CD4-positive, alpha-beta T cell (primary cell): ENCODE measurements around the gene MECP2. TPM values are rescaled to one million over a fixed set of nuclear protein-coding genes. Genes with fewer than 3 reads are reported as not detected.
A peak's percentile ranks its signal among the peaks of the same experiment; 100 is the strongest.

Experiments used
- ATAC-seq: fragments of 200-7000 bp; cut with Tn5 transposase; one replicate; pipeline ENCODE4 v1.10.0; 2022; ENCODE audit warnings: mild to moderate bottlenecking; ENCODE audit not compliant: poor library complexity
- CTCF ChIA-PET: fragments of 350-600 bp; sonication (Branson Sonifier 250); formaldehyde crosslinking; loops from one replicate; lab custom pipeline; 2021; ENCODE audit warnings: antibody characterized with exemption, inconsistent platforms; lab: Charles Lee
- POLR2A ChIA-PET: fragments of 350-600 bp; sonication (Branson Sonifier 250); formaldehyde crosslinking; loops from one replicate; lab custom pipeline; 2021; ENCODE audit warnings: antibody characterized with exemption, inconsistent platforms; lab: Charles Lee
- DNase-seq, 14 experiments: peaks; one replicate each; pipeline ENCODE4 v3.0.0-alpha.2; 2013 to 2020; ENCODE audit warnings: mixed read lengths in 2 of 14
- H3K27ac ChIP-seq, 2 donors: one replicate each; pipeline versions ENCODE4 v1.5.1 to v1.7.0; 2013; ENCODE audit warnings: low read length in 2 of 2, low read depth in 1 of 2, mild to moderate bottlenecking in 1 of 2
- H3K27me3 ChIP-seq, 2 experiments: 1 replicate in 1 of 2; 2 replicates in 1 of 2; pipeline versions ENCODE4 v1.6.1 to v1.7.0; 2013; ENCODE audit warnings: low read length in 2 of 2, control low read depth in 1 of 2, mild to moderate bottlenecking in 1 of 2, moderate library complexity in 1 of 2; ENCODE audit not compliant: insufficient read depth in 2 of 2, control insufficient read depth in 1 of 2
- H3K36me3 ChIP-seq: one replicate; pipeline ENCODE4 v1.6.1; 2013; ENCODE audit warnings: low read length, control low read depth; ENCODE audit not compliant: insufficient read depth
- H3K4me1 ChIP-seq: one replicate; pipeline ENCODE4 v1.6.1; 2013; ENCODE audit warnings: low read length, control low read depth; ENCODE audit not compliant: insufficient read depth
- H3K4me3 ChIP-seq: one replicate; pipeline ENCODE4 v1.5.1; 2013; ENCODE audit warnings: mild to moderate bottlenecking, low read length, moderate library complexity
- H3K9me3 ChIP-seq, 2 experiments: 1 replicate in 1 of 2; 2 replicates in 1 of 2; pipeline versions ENCODE4 v1.6.1 to v1.7.0; 2013; ENCODE audit warnings: low read length in 2 of 2, mild to moderate bottlenecking in 2 of 2, control low read depth in 1 of 2, moderate library complexity in 1 of 2; ENCODE audit not compliant: control insufficient read depth in 1 of 2, insufficient read depth in 1 of 2
- H3K27ac Mint-ChIP-seq: one replicate; pipeline ENCODE4 v1.8.0; 2020; ENCODE audit warnings: mixed read lengths
- H3K27me3 Mint-ChIP-seq: one replicate; pipeline ENCODE4 v1.8.0; 2021; ENCODE audit warnings: mixed read lengths
- H3K36me3 Mint-ChIP-seq: one replicate; pipeline ENCODE4 v1.8.0; 2021; ENCODE audit warnings: low read depth, mixed read lengths
- H3K4me1 Mint-ChIP-seq: one replicate; pipeline ENCODE4 v1.8.0; 2021; ENCODE audit warnings: low read depth, mixed read lengths
- H3K4me3 Mint-ChIP-seq: one replicate; pipeline ENCODE4 v1.8.0; 2020; ENCODE audit warnings: mild to moderate bottlenecking, mixed read lengths
- H3K9me3 Mint-ChIP-seq: one replicate; pipeline ENCODE4 v1.8.0; 2020; ENCODE audit warnings: mixed read lengths
- intact Hi-C, 2 experiments: fragments of 100-400 bp; cut with DNase I in 1 of 2; cut with micrococcal nuclease in 1 of 2; formaldehyde crosslinking; loops; one replicate each; pipeline versions ENCODE4 v1.15.1 to v1.9.0; 2023 to 2025; cut with DNase I, micrococcal nuclease
- total RNA-seq, 174 experiments: library from RNA in 2 of 174; stranded (reverse) in 2 of 174; gene quantifications; one replicate each; pipeline ENCODE4 v1.2.3 and lab custom pipeline; 2021 to 2026
- TF ChIP-seq, protein P1 (sequence below): fragments of 200-600 bp; IDR thresholded peaks from one replicate; pipeline ENCODE4 v1.8.0; 2022; ENCODE audit warnings: antibody characterized with exemption, mild to moderate bottlenecking

The MECP2 gene
- total RNA-seq, 2 experiments from 2014 or later: 120 to 133 TPM

DNA sequence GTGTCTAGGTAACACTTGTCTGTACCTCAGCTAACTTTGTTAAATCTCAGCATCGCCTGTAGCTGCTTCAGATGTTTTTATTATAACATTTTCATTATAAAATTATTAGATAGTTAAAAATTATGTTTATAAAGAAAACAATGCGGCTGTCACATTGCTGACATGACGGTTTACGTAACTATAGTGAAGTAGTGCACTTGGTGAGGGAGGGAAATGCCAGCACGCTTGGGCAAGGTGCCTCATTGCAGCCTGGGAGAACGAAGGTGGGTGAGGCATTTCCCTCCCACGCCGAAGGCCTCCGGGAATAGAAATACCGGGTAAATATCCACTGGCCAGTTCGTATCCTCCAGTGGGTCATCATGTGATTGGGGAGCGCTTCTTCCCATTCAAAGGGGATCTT, 109.0 kb downstream of the MECP2 start:
- no peak overlapping the region for H3K27ac ChIP-seq
- Mint-ChIP-seq H3K4me3 (no peak overlapping the region), H3K27me3 (no peaks in the 10 kb centered on the region), H3K27ac (no peak overlapping the region), H3K4me1 (peaks cover 33% of the 10 kb centered on the region), H3K36me3 (no peaks in the 10 kb centered on the region), H3K9me3 (no peaks in the 10 kb centered on the region)
- peaks cover 48% of the 10 kb centered on the region for H3K4me1 ChIP-seq
- ChIA-PET POLR2A (no interaction called here), CTCF (interaction anchor here (1.0 kb wide), 1 partner anchor 25 kb away, joined by 5 read pairs; no protein-coding TSS in a partner anchor)
- TF ChIP-seq, protein P1, sequence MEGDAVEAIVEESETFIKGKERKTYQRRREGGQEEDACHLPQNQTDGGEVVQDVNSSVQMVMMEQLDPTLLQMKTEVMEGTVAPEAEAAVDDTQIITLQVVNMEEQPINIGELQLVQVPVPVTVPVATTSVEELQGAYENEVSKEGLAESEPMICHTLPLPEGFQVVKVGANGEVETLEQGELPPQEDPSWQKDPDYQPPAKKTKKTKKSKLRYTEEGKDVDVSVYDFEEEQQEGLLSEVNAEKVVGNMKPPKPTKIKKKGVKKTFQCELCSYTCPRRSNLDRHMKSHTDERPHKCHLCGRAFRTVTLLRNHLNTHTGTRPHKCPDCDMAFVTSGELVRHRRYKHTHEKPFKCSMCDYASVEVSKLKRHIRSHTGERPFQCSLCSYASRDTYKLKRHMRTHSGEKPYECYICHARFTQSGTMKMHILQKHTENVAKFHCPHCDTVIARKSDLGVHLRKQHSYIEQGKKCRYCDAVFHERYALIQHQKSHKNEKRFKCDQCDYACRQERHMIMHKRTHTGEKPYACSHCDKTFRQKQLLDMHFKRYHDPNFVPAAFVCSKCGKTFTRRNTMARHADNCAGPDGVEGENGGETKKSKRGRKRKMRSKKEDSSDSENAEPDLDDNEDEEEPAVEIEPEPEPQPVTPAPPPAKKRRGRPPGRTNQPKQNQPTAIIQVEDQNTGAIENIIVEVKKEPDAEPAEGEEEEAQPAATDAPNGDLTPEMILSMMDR: no peak
- H3K4me3 ChIP-seq: no peak overlapping the region
- no peaks in the 10 kb centered on the region for H3K36me3 ChIP-seq
- no peaks in the 10 kb centered on the region for H3K9me3 ChIP-seq
- DNase-seq: no peak
- intact Hi-C loops: no loop called here
- ATAC-seq: no peak
- H3K27me3 ChIP-seq: no peaks in the 10 kb centered on the region

DNA sequence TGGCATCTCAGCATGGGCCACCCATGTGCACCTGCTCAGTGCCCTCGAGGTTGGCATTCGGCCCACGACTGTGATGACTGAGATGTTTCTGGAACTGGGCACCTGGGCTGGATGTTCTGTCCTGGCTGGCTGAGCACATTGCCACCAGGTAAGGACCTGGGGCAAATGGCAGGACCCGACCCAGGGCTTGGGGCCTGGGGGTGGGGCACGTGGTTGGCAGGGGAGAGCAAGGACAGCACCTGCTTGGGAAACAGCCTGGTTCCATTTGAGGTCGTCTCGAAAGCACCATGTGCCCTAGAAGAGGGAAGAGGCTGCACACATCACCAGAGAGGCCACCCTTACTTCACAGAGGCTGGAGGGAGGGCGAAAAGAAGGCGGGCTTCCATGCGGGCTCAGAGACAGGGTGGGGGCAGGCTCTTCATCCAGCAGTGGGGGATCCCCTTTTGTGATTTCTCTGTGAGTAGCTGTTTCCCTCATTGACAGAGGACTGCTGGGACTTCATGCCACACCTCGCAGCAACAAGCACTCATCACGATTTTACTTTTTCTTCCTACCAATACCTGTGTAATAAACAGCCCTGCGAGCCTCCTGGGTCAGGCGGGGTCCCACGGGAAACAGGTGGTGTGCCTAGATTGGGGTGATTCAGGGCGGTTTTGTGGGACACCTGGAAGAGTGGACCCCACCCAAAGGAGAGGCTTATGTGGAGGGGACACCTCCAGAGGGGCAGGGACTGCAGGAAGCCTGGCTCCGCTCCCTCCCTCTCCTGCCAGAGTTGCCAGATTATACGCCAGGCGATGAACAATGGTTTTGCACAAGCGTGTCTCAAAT, 113.0 kb downstream of the MECP2 start:
- Histone ChIP-seq H3K27ac (peak overlapping the region; percentile 74 to 79), H3K27me3 (no peaks in the 10 kb centered on the region), H3K4me3 (no peak overlapping the region), H3K9me3 (no peaks in the 10 kb centered on the region), H3K36me3 (no peaks in the 10 kb centered on the region), H3K4me1 (peaks cover 72% of the 10 kb centered on the region)
- H3K27me3 Mint-ChIP-seq: no peaks in the 10 kb centered on the region
- DNase-seq (peak in 7 of 14 experiments; percentile 19 to 80 (median 39)), ATAC-seq (peak; percentile 50)
- peak overlapping the region; percentile 99 for H3K27ac Mint-ChIP-seq
- TF ChIP-seq, protein P1: no peak
- H3K4me1 Mint-ChIP-seq: peaks cover 55% of the 10 kb centered on the region
- no peaks in the 10 kb centered on the region for H3K9me3 Mint-ChIP-seq
- H3K4me3 Mint-ChIP-seq: peak overlapping the region; percentile 87
- H3K36me3 Mint-ChIP-seq: no peaks in the 10 kb centered on the region
- ChIA-PET CTCF (no interaction called here), POLR2A (interaction anchor here (0.6 to 4.1 kb wide), 4 partner anchors 12 to 386 kb away, joined by 3 to 26 read pairs (median 3); partner anchors contain the start of genes HCFC1 and TMEM187)
- intact Hi-C loops: loop anchor here in 1 of 2 experiments (2.0 kb wide), 1 partner anchor 16 kb away; no protein-coding TSS in a partner anchor

DNA sequence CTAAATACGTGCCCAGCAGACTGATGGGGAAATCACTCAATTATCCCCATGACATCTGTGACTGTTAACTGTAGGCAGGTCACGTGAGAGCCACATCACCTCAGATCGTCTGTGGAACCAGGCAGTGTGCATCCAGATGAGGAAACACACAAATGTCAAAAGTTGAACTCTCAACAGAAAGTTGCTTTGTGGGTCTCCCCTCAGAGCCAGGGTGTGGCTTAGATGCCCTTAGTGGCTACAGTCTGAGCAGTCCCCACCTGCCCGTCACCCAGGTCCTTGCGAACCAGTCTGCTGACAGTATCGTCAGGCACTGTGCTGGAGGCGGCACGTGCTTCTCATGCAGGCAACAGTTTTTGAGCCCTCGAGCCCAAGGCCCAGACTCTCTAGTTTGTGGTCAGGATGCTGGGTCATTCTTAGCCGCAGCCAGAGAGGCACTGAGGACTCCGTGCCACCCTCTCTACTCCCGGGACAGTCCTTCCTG, 114.2 kb downstream of the MECP2 start:
- Histone ChIP-seq H3K27ac (peak overlapping the region; percentile 35 to 79), H3K4me1 (peaks cover 69% of the 10 kb centered on the region), H3K27me3 (no peaks in the 10 kb centered on the region), H3K9me3 (no peaks in the 10 kb centered on the region), H3K4me3 (no peak overlapping the region), H3K36me3 (no peaks in the 10 kb centered on the region)
- ATAC-seq (no peak), DNase-seq (peak in 3 of 14 experiments; percentile 24 to 70 (median 62))
- intact Hi-C loops: no loop called here
- no peaks in the 10 kb centered on the region for H3K36me3 Mint-ChIP-seq
- H3K4me3 Mint-ChIP-seq: peak overlapping the region; percentile 73
- no peaks in the 10 kb centered on the region for H3K27me3 Mint-ChIP-seq
- H3K9me3 Mint-ChIP-seq: no peaks in the 10 kb centered on the region
- H3K4me1 Mint-ChIP-seq: peaks cover 52% of the 10 kb centered on the region
- POLR2A ChIA-PET: interaction anchor here (0.8 to 4.1 kb wide), 2 partner anchors 11 to 58 kb away, joined by 3 to 26 read pairs; partner anchors contain the start of genes ARHGAP4, HCFC1 and TMEM187
- TF ChIP-seq, protein P1: no peak
- CTCF ChIA-PET: interaction anchor here (1.0 kb wide), 1 partner anchor 10 kb away, joined by 3 read pairs; no protein-coding TSS in a partner anchor
- H3K27ac Mint-ChIP-seq: peak overlapping the region; percentile 99
